ENCODE measurements around the gene PEA15. TPM values are rescaled to one million over a fixed set of nuclear protein-coding genes. Genes with fewer than 3 reads are reported as not detected.
A peak's percentile ranks its signal among the peaks of the same experiment; 100 is the strongest.

Gene PEA15
- total and polyA plus RNA-seq, 9 of the 15 experiments (the other 6 are each of a cell fraction or from before 2014, with no cell fraction given), result 8.2 to 175 (median 35.4) TPM

DNA sequence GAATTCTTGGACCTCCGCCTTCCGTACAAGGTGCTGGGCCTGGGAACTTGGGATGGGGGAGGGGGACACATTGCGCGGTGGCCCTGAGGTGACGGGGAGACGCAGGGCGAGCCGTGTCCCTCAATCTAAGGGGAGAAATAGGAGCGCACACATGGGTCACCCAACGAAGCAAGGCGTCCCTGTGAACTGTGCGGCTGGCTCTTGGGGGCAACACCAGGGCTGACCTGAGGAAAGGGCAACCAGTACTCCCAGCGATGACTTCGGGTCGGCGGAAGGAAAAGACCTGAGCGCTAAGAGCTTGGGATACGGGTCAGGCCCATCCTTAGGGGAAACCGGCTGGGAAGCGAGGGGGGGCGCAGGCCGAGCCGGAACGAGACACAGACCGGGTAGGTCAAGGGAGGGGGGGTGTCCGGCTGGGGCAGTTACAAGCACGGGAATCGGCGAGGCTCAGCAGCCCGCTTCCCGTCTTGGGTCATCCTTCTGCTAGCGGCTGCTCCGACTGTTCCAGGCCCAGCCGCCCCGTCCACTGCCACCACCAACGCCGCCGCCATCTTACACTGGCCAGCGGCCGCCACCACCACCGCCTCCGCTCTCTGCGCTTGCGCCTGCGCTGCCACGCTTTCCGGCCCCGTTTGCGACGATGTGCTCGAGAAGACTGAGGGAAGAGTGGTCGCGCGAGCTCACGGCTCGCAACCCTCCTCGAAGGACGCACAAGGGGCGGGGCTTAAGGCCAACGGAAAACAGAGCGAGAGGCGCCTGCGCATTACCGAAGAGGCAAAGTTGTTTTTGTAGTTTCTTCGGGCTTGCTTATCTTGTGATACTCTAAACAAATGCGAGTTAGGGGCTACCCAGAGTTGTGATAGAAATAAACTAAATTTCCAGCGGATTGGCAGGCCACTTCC, 57.0 kb downstream of the PEA15 start, which contains the start of gene DCAF8 (continued):
- TF ChIP-seq, protein P1, sequence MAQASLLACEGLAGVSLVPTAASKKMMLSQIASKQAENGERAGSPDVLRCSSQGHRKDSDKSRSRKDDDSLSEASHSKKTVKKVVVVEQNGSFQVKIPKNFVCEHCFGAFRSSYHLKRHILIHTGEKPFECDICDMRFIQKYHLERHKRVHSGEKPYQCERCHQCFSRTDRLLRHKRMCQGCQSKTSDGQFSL (CRISPR knock-in tag; IDR thresholded peaks at IDR 0.05), result peak; percentile 99
- TF ChIP-seq, protein P1 (tag; IDR thresholded peaks at IDR 0.05), result peak in 1 of 2 experiments; percentile 93; a peak in 2 of 4 replicates
- TF ChIP-seq FUS (optimal IDR thresholded peaks at IDR 0.05; ENCODE audit: low read depth, low read length) (no peak), PTRF (tag; IDR thresholded peaks at IDR 0.05) (no peak), EHMT2 (IDR thresholded peaks at IDR 0.05) (peak; percentile 62), TEAD2 (tag; IDR thresholded peaks at IDR 0.05) (no peak), SMARCB1 (IDR thresholded peaks at IDR 0.05; ENCODE audit: insufficient read length, low read depth) (no peak), TAF1 (IDR thresholded peaks at IDR 0.05; ENCODE audit: control insufficient read depth, extremely low read depth, insufficient read depth, low read length, severe bottlenecking) (peak; percentile 99), HDAC2 (IDR thresholded peaks at IDR 0.05) (no peak), BRD9 (IDR thresholded peaks at IDR 0.05; ENCODE audit: low read depth, partially characterized antibody) (peak; percentile 26), ZNF354B (CRISPR knock-in tag; IDR thresholded peaks at IDR 0.05) (no peak), ZNF253 (CRISPR knock-in tag; conservative IDR thresholded peaks at IDR 0.05) (no peak), HMG20B (CRISPR knock-in tag; IDR thresholded peaks at IDR 0.05) (no peak)
- TF ChIP-seq, protein P2, sequence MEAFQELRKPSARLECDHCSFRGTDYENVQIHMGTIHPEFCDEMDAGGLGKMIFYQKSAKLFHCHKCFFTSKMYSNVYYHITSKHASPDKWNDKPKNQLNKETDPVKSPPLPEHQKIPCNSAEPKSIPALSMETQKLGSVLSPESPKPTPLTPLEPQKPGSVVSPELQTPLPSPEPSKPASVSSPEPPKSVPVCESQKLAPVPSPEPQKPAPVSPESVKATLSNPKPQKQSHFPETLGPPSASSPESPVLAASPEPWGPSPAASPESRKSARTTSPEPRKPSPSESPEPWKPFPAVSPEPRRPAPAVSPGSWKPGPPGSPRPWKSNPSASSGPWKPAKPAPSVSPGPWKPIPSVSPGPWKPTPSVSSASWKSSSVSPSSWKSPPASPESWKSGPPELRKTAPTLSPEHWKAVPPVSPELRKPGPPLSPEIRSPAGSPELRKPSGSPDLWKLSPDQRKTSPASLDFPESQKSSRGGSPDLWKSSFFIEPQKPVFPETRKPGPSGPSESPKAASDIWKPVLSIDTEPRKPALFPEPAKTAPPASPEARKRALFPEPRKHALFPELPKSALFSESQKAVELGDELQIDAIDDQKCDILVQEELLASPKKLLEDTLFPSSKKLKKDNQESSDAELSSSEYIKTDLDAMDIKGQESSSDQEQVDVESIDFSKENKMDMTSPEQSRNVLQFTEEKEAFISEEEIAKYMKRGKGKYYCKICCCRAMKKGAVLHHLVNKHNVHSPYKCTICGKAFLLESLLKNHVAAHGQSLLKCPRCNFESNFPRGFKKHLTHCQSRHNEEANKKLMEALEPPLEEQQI (IDR thresholded peaks at IDR 0.05), result no peak
- TF ChIP-seq, protein P3, sequence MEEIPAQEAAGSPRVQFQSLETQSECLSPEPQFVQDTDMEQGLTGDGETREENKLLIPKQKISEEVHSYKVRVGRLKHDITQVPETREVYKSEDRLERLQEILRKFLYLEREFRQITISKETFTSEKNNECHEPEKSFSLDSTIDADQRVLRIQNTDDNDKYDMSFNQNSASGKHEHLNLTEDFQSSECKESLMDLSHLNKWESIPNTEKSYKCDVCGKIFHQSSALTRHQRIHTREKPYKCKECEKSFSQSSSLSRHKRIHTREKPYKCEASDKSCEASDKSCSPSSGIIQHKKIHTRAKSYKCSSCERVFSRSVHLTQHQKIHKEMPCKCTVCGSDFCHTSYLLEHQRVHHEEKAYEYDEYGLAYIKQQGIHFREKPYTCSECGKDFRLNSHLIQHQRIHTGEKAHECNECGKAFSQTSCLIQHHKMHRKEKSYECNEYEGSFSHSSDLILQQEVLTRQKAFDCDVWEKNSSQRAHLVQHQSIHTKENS (CRISPR knock-in tag; IDR thresholded peaks at IDR 0.05), result 0 out of 2 replicates have a peak, but pooled peaks have one; percentile 50
- TF ChIP-seq, protein P4, sequence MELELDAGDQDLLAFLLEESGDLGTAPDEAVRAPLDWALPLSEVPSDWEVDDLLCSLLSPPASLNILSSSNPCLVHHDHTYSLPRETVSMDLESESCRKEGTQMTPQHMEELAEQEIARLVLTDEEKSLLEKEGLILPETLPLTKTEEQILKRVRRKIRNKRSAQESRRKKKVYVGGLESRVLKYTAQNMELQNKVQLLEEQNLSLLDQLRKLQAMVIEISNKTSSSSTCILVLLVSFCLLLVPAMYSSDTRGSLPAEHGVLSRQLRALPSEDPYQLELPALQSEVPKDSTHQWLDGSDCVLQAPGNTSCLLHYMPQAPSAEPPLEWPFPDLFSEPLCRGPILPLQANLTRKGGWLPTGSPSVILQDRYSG (tag; conservative IDR thresholded peaks at IDR 0.05; ENCODE audit: low read depth), result no peak; the same call in 1 of the 2 replicates
- TF ChIP-seq, protein P5, sequence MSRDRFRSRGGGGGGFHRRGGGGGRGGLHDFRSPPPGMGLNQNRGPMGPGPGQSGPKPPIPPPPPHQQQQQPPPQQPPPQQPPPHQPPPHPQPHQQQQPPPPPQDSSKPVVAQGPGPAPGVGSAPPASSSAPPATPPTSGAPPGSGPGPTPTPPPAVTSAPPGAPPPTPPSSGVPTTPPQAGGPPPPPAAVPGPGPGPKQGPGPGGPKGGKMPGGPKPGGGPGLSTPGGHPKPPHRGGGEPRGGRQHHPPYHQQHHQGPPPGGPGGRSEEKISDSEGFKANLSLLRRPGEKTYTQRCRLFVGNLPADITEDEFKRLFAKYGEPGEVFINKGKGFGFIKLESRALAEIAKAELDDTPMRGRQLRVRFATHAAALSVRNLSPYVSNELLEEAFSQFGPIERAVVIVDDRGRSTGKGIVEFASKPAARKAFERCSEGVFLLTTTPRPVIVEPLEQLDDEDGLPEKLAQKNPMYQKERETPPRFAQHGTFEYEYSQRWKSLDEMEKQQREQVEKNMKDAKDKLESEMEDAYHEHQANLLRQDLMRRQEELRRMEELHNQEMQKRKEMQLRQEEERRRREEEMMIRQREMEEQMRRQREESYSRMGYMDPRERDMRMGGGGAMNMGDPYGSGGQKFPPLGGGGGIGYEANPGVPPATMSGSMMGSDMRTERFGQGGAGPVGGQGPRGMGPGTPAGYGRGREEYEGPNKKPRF (IDR thresholded peaks at IDR 0.05; ENCODE audit: low read depth, low read length), result no peak
